ENCODE measurements around the gene ASIC2.

GRCh38 chr17:33300241-33300640, 7.1 kb upstream of the ASIC2 start:
- TF ChIP-seq POLR2A (IDR thresholded peaks at IDR 0.05; ENCODE audit: low read length) (no peak), GATA1 (IDR thresholded peaks at IDR 0.05; ENCODE audit: low read depth, low read length) (no peak)

Measured in erythroblast (primary cell).